HG02885 (cell line): ENCODE data around the gene TIGD2.
A peak's percentile ranks its signal among the peaks of the same experiment; 100 is the strongest.

ENCODE experiments used
- ATAC-seq: cut with Tn5 transposase; IDR thresholded peaks from one replicate; pipeline ENCODE4 v1.9.1; 2021; ENCODE audit warnings: mild to moderate bottlenecking; ENCODE audit not compliant: unreplicated experiment, poor library complexity

The TIGD2 gene

GRCh38 chr4:89158884-89159503, 47.7 kb downstream of the TIGD2 start:
- ATAC-seq = peak; percentile 75

DNA sequence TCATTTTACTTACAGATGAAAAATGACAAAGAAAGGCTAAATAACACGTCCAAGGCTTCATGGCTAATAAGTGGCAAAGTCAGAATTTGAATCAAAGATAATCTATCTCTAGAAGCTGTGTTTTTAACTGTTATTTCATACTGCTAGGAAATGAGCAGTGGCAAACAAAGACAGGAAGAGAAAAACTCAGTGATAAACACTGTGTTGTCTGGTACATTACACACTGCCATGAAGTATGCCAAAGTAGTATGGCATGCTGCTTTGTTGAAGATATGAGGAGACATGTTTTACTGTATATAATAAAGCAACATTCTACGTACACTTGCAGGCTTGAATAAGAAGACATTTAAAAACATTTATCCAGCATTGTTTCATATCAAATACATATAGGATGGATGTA, 49.5 kb downstream of the TIGD2 start:
- no peak for ATAC-seq

GRCh38 chr4:89161841-89162240, 50.5 kb downstream of the TIGD2 start:
- ATAC-seq = no peak

DNA sequence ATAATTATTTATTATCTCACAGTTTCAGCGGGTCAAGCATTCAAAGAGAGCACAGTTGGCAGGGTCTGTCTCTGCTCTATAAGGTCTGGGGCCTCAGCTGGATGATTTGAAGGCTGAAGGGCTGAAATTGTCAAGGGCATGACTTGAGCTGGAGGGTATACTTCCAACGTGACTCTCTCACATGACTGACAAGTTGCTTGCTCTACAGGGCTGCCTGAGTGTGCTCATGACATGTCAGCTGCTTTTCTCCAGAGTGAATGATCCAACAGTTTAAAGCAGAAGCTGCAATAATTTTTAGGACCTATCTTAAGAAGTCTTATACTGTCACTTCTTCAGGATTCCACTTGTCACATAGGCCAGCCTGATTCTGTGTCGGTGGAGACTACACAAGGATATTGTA, 51.2 kb downstream of the TIGD2 start:
- ATAC-seq = no peak

DNA sequence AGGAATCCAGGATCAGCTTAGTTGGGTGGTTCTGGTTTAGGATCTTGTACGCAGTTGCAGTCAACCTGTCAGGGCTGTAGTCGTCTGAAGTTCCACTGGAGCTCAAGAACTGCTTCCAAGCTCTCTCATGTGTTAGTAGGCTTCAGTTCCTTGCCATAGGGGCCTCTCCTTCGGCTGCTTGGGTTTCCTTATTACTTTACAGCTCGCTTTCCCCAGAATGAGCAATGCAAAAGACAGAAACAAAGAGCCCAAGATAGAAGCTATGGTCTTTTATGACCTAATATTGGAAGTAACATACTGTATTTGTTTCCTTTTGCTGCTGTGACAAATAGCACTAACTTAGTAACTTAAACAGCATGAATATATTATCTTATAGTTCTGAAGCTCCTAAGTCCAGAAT, 51.7 kb downstream of the TIGD2 start:
- no peak for ATAC-seq

DNA sequence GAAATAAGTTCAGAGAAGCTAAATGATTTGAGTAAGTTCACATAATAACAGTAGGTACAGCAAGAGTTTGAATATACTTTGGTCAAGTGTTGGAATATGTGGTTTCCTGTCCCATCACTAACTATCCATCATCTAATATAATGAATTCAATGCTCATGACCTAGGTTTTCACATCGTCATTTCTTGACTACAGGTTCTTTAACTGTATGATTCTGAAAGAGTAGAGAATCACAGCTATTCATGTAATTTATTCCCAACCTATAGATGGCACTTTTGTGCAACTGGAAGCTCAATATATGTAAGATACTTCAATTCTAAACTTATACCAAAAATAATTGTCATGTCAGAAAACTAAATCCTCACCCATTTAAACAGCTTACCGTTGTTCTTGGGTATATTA, 53.1 kb downstream of the TIGD2 start:
- ATAC-seq = no peak
